ENCODE results near the gene PEX13. TPM values are rescaled to one million over a fixed set of nuclear protein-coding genes. Genes with fewer than 3 reads are reported as not detected.

Gene PEX13
- total RNA-seq, 2 experiments from 2014 or later = 14.3 to 14.5 TPM

Other genes with a start within 250 kb of the PEX13 start
- gene REL, start 136.1 kb upstream of the PEX13 start, total RNA-seq = 10 to 100 TPM; 18.4 to 22.3 TPM
- 1 to 10 TPM; 5.7 to 8.8 TPM for gene PUS10, start 535 bp downstream of the PEX13 start, total RNA-seq
- 10 to 100 TPM; 11.6 to 11.7 TPM for gene SANBR, start 48.2 kb downstream of the PEX13 start, total RNA-seq
- 1 to 10 TPM; 7.1 to 9.1 TPM for gene C2orf74, start 144.5 kb downstream of the PEX13 start, total RNA-seq

Data from activated CD4-positive, alpha-beta T cell treated with anti-CD3 and anti-CD28 coated beads, Interleukin-2, amount 10 ng/mL, durations not matched to agents 7 days and 5 days (primary cell).